Mesodermal cell (in vitro differentiated cells): ENCODE results near the gene TIGAR.

Experiments
- H3K27ac ChIP-seq: 2 replicates; pipeline ENCODE4 v1.7.0; 2013; ENCODE audit warnings: mild to moderate bottlenecking, low read depth, low read length, moderate library complexity; ENCODE audit not compliant: severe bottlenecking
- H3K36me3 ChIP-seq: 2 replicates; pipeline ENCODE4 v1.7.1; 2013; ENCODE audit warnings: mild to moderate bottlenecking, low read length, moderate library complexity; ENCODE audit not compliant: control insufficient read depth, insufficient read depth
- H3K4me1 ChIP-seq: one replicate; pipeline ENCODE4 v1.7.1; 2013; ENCODE audit warnings: mild to moderate bottlenecking, low read length; ENCODE audit not compliant: insufficient read depth, control insufficient read depth, poor library complexity, severe bottlenecking
- H3K4me3 ChIP-seq: 2 replicates; pipeline ENCODE4 v1.7.0; 2013; ENCODE audit warnings: low read length, control low read depth, mild to moderate bottlenecking; ENCODE audit not compliant: insufficient read depth, poor library complexity, severe bottlenecking; ENCODE audit errors: extremely low read depth
- H3K9me3 ChIP-seq: 2 replicates; pipeline ENCODE4 v1.7.1; 2013; ENCODE audit warnings: mild to moderate bottlenecking, low read length, moderate library complexity; ENCODE audit not compliant: control insufficient read depth
- WGBS, 2 experiments: methylation state at CpG; one replicate each; pipeline ENCODE4 v1.1.5; 2013; ENCODE audit warnings: missing lambda C conversion rate in 2 of 2; ENCODE audit not compliant: insufficient coverage in 2 of 2; 5-methylcytosine and 5-hydroxymethylcytosine counted together

The TIGAR gene

DNA sequence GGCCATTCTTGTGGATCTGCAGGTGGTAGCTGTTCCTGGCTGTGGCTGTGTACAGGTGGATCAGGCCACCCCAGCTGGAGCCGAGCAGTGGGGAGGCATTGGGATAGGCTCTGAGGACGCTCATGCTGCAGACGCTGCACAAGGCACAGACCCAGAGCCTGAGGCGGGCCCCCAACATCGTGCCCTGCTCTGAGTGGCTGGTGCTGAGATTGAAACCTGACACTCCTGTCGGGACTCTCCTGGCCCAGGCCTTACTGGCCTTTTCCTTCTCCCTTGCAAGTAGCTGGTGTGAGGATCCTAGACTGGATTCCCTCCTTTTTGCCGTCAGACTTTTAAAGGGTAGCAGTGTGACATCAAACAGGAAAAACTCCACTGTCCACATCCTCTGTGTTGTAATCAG is 58.4 kb downstream of the TIGAR start, which contains the start of gene FGF23:
FGF23 (minus strand) TSS at position 308 of the 400 bp plus-strand sequence; CDS start at position 178, 130 bp downstream.
- Histone ChIP-seq H3K9me3 (no peaks in the 10 kb centered on the region), H3K4me3 (no peak within 1 kb of the TSS), H3K36me3 (no peaks in the 10 kb centered on the region), H3K4me1 (no peaks in the 10 kb centered on the region), H3K27ac (no peak within 1 kb of the TSS)
- 19 to 34% methylated on average over 4 to 6 of the region's 7 CpGs for WGBS, 2 experiments

DNA sequence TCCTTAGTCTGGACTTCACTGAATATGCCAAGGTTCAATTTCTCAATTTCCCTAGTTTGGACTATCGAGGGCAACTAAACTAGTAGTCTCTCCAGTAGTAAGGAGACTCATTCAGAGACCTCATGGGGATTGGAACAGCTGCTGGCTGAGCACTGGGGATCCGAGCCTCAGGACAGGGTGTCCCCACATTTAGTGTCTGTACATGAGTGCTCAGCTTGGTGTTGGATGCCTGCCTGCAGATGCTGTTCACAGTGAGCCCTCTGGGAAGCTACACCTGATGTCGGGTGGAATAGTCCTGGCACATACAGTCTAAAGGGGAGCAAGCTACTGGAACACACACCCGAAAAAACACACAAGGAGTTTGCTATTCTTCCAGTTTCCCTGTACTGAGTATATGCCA is 59.3 kb downstream of the TIGAR start:
- no peaks in the 10 kb centered on the region for H3K9me3 ChIP-seq
- WGBS, 2 experiments: 78 to 89% methylated on average over 4 of the region's 4 CpGs
- no peaks in the 10 kb centered on the region for H3K36me3 ChIP-seq
- H3K4me1 ChIP-seq: no peaks in the 10 kb centered on the region
- no peak overlapping the region for H3K4me3 ChIP-seq
- H3K27ac ChIP-seq: no peak overlapping the region

DNA sequence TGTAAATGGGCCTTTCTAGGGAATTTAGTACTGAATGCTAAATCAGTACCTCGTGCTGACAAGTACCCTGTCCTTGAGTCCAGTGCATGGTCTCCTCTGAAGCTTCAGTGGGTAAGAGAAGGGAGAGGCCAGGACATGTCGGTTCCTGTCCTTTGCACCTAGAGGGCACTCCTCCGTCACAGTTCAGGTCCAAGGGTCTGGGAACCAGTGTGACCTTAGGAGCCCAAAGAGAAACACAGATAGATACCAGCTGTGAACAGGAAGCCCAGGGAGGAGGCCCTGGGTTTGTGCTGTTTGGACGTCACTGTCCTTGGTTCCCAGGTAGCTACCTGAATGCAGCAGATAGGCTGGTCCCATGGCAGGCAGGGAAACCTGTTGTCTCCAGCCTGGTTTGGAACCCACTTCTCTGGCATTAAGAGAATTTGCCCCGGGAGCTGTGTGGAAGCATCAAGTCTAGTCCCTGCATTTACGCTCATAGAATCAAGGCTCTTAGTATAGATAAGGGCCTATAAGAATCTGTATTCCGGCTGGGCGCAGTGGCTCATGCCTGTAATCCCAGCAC is 62.4 kb downstream of the TIGAR start:
- no peaks in the 10 kb centered on the region for H3K9me3 ChIP-seq
- H3K4me3 ChIP-seq: no peak overlapping the region
- no peaks in the 10 kb centered on the region for H3K36me3 ChIP-seq
- H3K27ac ChIP-seq: no peak overlapping the region
- no peaks in the 10 kb centered on the region for H3K4me1 ChIP-seq
- WGBS, 2 experiments: 62% methylated on average over 7 to 8 of the region's 8 CpGs

DNA sequence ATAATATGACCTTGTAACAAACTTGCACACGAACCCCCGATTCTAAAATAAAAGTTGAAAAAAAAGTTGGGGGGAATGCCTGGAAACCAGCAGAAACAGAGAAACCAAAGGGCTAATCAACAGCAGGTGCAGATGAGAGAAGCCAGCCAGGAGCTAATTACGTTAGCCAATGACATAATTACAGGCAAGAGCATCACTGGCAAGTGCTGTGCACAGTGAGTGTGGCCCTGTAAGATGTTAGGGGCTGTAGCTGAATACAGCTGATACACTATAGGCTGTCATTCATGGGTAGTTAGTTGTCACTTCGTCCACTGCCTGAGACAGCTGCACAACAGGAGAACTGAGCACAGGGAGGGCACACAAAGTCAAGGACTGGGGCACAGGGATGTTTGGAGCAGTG is 65.8 kb downstream of the TIGAR start:
- Histone ChIP-seq H3K4me3 (no peak overlapping the region), H3K9me3 (no peaks in the 10 kb centered on the region), H3K36me3 (no peaks in the 10 kb centered on the region), H3K27ac (no peak overlapping the region), H3K4me1 (no peaks in the 10 kb centered on the region)
- WGBS, 2 experiments: 84 to 90% methylated on average over 2 to 4 of the region's 4 CpGs

DNA sequence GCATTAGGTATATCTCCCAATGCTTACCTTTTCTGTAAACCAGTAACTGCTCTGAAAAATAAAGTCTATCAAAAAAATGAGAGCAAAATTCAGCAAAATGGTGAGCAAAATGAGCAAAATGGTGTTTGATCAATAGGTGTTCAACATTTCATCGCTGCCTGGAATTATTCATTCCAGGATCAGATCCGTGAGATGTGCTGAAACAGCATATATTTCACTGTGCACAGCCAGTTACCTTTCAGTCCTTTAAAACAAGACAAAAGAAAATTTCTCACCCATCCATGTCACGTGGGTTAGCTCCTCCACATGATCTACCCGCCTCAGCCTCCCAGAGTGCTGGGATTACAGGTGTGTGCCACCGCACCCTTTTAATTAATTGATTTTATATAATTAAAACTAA is 66.6 kb downstream of the TIGAR start:
- Histone ChIP-seq H3K4me3 (no peak overlapping the region), H3K36me3 (no peaks in the 10 kb centered on the region), H3K9me3 (no peaks in the 10 kb centered on the region), H3K4me1 (no peaks in the 10 kb centered on the region), H3K27ac (no peak overlapping the region)
- 92 to 94% methylated on average over 2 of the region's 5 CpGs for WGBS, 2 experiments

DNA sequence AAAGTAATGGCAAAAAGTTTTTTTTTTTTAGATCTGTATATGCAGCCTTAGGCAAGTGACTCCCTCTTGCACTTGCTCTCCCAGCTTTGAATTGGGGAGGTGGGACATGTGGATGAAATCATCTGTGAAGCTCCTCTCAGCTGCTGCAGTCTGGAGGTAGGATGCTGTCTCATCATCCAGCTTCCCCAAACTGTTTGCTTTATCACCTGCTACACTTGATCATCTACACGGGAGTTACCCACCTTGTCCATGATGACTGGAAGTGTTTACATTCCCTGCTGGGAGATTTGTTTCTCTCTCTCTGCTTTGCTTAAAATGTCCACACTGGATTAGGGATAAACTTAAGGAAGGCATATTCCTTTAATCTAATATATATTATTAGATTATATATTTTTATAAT is 67.0 kb downstream of the TIGAR start:
- Histone ChIP-seq H3K9me3 (no peaks in the 10 kb centered on the region), H3K4me1 (no peaks in the 10 kb centered on the region), H3K27ac (no peak overlapping the region), H3K36me3 (no peaks in the 10 kb centered on the region), H3K4me3 (no peak overlapping the region)
- 100% methylated on average over 1 of the region's 1 CpG; no CpG with 5 or more reads in 1 of the 2 experiments for WGBS, 2 experiments

DNA sequence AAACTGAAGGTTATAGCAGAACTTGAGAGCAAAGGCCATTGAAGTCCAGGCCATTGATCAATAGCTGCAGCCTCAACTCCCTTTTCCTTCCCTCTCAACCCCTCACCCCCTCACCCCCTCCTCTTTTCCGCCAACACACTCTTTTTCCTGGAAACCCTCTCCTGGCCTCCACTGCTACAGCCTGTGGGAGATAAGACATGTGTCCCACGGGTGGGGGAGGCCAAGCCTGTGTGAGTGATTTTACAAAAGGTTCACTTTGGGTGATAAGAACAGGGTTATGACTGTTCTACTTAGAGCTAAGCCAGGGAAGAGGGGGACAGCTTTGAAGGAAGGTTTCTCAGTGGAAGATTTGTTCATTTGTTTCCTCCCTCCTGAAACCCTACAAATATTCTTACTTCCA is 67.6 kb downstream of the TIGAR start:
- WGBS, 2 experiments: 67% methylated on average over 1 of the region's 2 CpGs; no CpG with 5 or more reads in 1 of the 2 experiments
- no peaks in the 10 kb centered on the region for H3K4me1 ChIP-seq
- H3K9me3 ChIP-seq: no peaks in the 10 kb centered on the region
- H3K4me3 ChIP-seq: no peak overlapping the region
- no peaks in the 10 kb centered on the region for H3K36me3 ChIP-seq
- H3K27ac ChIP-seq: no peak overlapping the region

DNA sequence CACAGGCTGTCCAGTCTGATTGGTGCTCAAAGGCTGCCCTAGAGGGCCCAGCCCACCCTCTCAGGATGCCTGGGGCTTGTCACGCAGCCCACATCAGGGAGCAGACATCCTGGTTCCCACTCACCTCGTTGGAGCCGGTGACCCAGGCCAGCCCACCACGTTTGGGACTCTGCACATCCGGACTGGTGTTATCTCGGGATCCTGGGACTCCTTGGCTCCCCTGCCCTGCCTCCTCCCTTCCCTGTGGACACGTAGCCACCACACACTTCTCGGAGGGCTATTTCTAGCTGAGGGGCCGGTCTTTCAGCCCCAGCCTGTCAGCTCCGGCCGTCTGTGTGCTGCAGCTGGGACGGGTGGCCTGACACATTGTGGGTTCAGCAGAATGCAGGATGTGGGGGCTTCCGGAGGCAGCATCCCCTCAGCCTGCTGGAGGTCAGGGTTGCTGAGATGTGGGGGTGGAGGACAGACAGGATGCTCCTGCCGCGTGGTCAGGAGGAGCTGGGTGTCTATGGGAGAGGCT is 71.3 kb downstream of the TIGAR start:
- H3K4me1 ChIP-seq: no peaks in the 10 kb centered on the region
- no peaks in the 10 kb centered on the region for H3K36me3 ChIP-seq
- H3K9me3 ChIP-seq: no peaks in the 10 kb centered on the region
- WGBS, 2 experiments: 85 to 99% methylated on average over 9 to 11 of the region's 15 CpGs
- no peak overlapping the region for H3K27ac ChIP-seq
- H3K4me3 ChIP-seq: no peak overlapping the region

DNA sequence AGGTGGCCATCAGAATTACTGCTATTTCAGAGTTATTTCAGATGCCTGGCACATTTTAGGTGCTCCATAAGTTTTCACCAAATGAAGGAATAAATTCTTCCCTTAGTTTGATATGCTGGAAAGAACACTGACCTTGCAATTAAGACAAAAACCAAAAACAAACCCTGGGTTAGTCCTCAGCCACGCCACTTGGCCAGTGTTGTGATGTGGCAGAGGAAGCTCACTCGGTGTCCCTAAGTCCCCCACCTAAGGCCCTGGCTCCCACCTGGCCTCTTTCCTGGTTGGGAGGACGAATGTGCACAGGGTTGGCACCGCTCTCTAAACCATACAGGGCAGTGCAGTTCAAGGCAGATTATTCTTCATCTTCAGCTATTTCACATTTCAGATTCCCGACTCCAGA is 72.2 kb downstream of the TIGAR start:
- Histone ChIP-seq H3K9me3 (no peaks in the 10 kb centered on the region), H3K4me3 (no peak overlapping the region), H3K36me3 (no peaks in the 10 kb centered on the region), H3K4me1 (no peaks in the 10 kb centered on the region), H3K27ac (no peak overlapping the region)
- WGBS, 2 experiments: 81 to 94% methylated on average over 3 to 4 of the region's 5 CpGs

DNA sequence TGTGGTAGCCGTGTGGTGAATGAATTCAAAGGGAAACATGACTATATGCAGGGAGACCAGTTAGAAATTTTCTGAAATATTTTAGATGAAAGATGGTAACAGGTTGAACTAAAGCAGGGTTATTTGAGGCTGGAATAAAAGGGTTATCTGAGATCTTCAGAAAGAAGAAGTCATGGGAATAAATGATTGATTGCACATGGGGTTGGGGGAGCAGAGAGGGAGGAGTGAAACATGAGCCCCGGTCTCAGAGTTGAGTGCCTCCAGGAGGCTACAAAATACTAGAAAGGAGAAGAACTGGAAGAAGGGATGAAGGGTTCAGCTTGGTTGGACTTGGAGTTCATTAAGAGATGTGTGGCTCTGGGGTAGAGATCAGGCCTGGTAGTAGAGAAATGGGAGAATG is 74.8 kb downstream of the TIGAR start:
- no peaks in the 10 kb centered on the region for H3K9me3 ChIP-seq
- 79 to 89% methylated on average over 2 of the region's 2 CpGs for WGBS, 2 experiments
- no peaks in the 10 kb centered on the region for H3K4me1 ChIP-seq
- no peak overlapping the region for H3K4me3 ChIP-seq
- no peaks in the 10 kb centered on the region for H3K36me3 ChIP-seq
- no peak overlapping the region for H3K27ac ChIP-seq

DNA sequence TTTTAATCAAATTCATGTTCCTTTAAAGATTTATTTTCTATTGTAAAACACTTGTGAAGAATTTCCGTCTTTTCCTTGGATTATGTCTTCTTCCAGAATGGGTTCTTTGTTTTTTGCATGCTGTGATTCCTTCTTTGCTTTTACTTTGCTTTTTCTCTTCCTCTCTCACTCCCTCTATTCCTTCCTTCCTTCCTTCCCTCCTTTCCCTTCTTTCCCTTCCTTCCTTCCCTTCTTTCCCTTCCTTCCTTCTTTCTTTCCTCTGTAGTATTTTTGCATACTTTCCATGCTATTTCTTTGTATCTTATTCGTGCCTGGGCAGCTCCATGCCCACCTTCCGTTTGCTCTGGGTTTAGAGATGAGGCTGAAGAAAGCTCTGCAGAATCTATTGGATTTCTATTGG is 80.1 kb downstream of the TIGAR start:
- no peak overlapping the region for H3K27ac ChIP-seq
- H3K4me3 ChIP-seq: no peak overlapping the region
- H3K9me3 ChIP-seq: peaks cover 4% of the 10 kb centered on the region
- no CpG with 5 or more reads among the region's 3 CpGs for WGBS, 2 experiments
- H3K36me3 ChIP-seq: no peaks in the 10 kb centered on the region
- H3K4me1 ChIP-seq: no peaks in the 10 kb centered on the region
